ENCODE results near the gene ACTRT2. TPM values are rescaled to one million over a fixed set of nuclear protein-coding genes. Genes with fewer than 3 reads are reported as not detected.

Gene ACTRT2
- total RNA-seq, 3 donors from 2014 or later = not detected

- DNase-seq = no peak
- no peak for ATAC-seq
- H3K4me3 Mint-ChIP-seq = no peak overlapping the region
- H3K36me3 Mint-ChIP-seq (ENCODE audit: insufficient read depth) = no peaks in the 10 kb centered on the region
- peaks cover 18% of the 10 kb centered on the region for H3K27me3 Mint-ChIP-seq (ENCODE audit: low read depth)
- peaks cover 19% of the 10 kb centered on the region for H3K9me3 Mint-ChIP-seq
- no peaks in the 10 kb centered on the region for H3K4me1 Mint-ChIP-seq (ENCODE audit: low read depth)
Observed at GRCh38 chr1:3003941-3004270, 17.4 kb upstream of the ACTRT2 start.

- H3K36me3 Mint-ChIP-seq (ENCODE audit: insufficient read depth) = no peaks in the 10 kb centered on the region
- H3K27me3 Mint-ChIP-seq (ENCODE audit: low read depth) = peaks cover 18% of the 10 kb centered on the region
- H3K4me1 Mint-ChIP-seq (ENCODE audit: low read depth) = no peaks in the 10 kb centered on the region
- DNase-seq (no peak), ATAC-seq (no peak)
- no peak overlapping the region for H3K4me3 Mint-ChIP-seq
- peaks cover 19% of the 10 kb centered on the region for H3K9me3 Mint-ChIP-seq
Observed at GRCh38 chr1:3004285-3005205, 16.7 kb upstream of the ACTRT2 start.

GRCh38 chr1:3005771-3006170 is 15.5 kb upstream of the ACTRT2 start:
- no peak for DNase-seq
- Mint-ChIP-seq H3K4me1 (ENCODE audit: low read depth) (no peaks in the 10 kb centered on the region), H3K9me3 (peaks cover 19% of the 10 kb centered on the region), H3K36me3 (ENCODE audit: insufficient read depth) (no peaks in the 10 kb centered on the region), H3K27me3 (ENCODE audit: low read depth) (peaks cover 9% of the 10 kb centered on the region), H3K4me3 (no peak overlapping the region)
- ATAC-seq = no peak

- peaks cover 19% of the 10 kb centered on the region for H3K9me3 Mint-ChIP-seq
- DNase-seq (no peak), ATAC-seq (no peak)
- H3K4me1 Mint-ChIP-seq (ENCODE audit: low read depth) = no peaks in the 10 kb centered on the region
- peaks cover 18% of the 10 kb centered on the region for H3K27me3 Mint-ChIP-seq (ENCODE audit: low read depth)
- no peaks in the 10 kb centered on the region for H3K36me3 Mint-ChIP-seq (ENCODE audit: insufficient read depth)
- H3K4me3 Mint-ChIP-seq = no peak overlapping the region
Observed at GRCh38 chr1:3007298-3008147, 13.7 kb upstream of the ACTRT2 start.

- DNase-seq (no peak), ATAC-seq (no peak)
- peaks cover 27% of the 10 kb centered on the region for H3K27me3 Mint-ChIP-seq (ENCODE audit: low read depth)
- no peaks in the 10 kb centered on the region for H3K36me3 Mint-ChIP-seq (ENCODE audit: insufficient read depth)
- H3K4me3 Mint-ChIP-seq = no peak overlapping the region
- H3K4me1 Mint-ChIP-seq (ENCODE audit: low read depth) = no peaks in the 10 kb centered on the region
- peaks cover 19% of the 10 kb centered on the region for H3K9me3 Mint-ChIP-seq
Observed at GRCh38 chr1:3009021-3009420, 12.2 kb upstream of the ACTRT2 start.

- Mint-ChIP-seq H3K27me3 (ENCODE audit: low read depth) (peaks cover 27% of the 10 kb centered on the region), H3K9me3 (peaks cover 19% of the 10 kb centered on the region), H3K4me3 (no peak overlapping the region), H3K36me3 (ENCODE audit: insufficient read depth) (no peaks in the 10 kb centered on the region), H3K4me1 (ENCODE audit: low read depth) (no peaks in the 10 kb centered on the region)
- DNase-seq (no peak), ATAC-seq (no peak)
Observed at GRCh38 chr1:3009556-3009955, 11.7 kb upstream of the ACTRT2 start.

- H3K4me3 Mint-ChIP-seq = no peak overlapping the region
- DNase-seq (no peak), ATAC-seq (no peak)
- H3K36me3 Mint-ChIP-seq (ENCODE audit: insufficient read depth) = no peaks in the 10 kb centered on the region
- H3K27me3 Mint-ChIP-seq (ENCODE audit: low read depth) = peaks cover 23% of the 10 kb centered on the region
- no peaks in the 10 kb centered on the region for H3K4me1 Mint-ChIP-seq (ENCODE audit: low read depth)
- peaks cover 19% of the 10 kb centered on the region for H3K9me3 Mint-ChIP-seq
Observed at GRCh38 chr1:3011127-3011526, 10.1 kb upstream of the ACTRT2 start.

GRCh38 chr1:3011631-3012455 is 9.4 kb upstream of the ACTRT2 start:
- Mint-ChIP-seq H3K4me1 (ENCODE audit: low read depth) (no peaks in the 10 kb centered on the region), H3K36me3 (ENCODE audit: insufficient read depth) (no peaks in the 10 kb centered on the region), H3K9me3 (peaks cover 13% of the 10 kb centered on the region), H3K27me3 (ENCODE audit: low read depth) (peaks cover 21% of the 10 kb centered on the region), H3K4me3 (no peak overlapping the region)
- DNase-seq = no peak
- ATAC-seq = no peak

- H3K4me1 Mint-ChIP-seq (ENCODE audit: low read depth) = no peaks in the 10 kb centered on the region
- ATAC-seq (peak in 1 of 2 donors; percentile 65), DNase-seq (peak; percentile 54)
- H3K9me3 Mint-ChIP-seq = peaks cover 9% of the 10 kb centered on the region
- H3K27me3 Mint-ChIP-seq (ENCODE audit: low read depth) = peaks cover 19% of the 10 kb centered on the region
- H3K36me3 Mint-ChIP-seq (ENCODE audit: insufficient read depth) = no peaks in the 10 kb centered on the region
- no peak overlapping the region for H3K4me3 Mint-ChIP-seq
Observed at GRCh38 chr1:3012456-3013291, 8.6 kb upstream of the ACTRT2 start.

GRCh38 chr1:3013371-3014049 is 7.8 kb upstream of the ACTRT2 start:
- no peak overlapping the region for H3K4me3 Mint-ChIP-seq
- H3K4me1 Mint-ChIP-seq (ENCODE audit: low read depth) = no peaks in the 10 kb centered on the region
- peaks cover 19% of the 10 kb centered on the region for H3K27me3 Mint-ChIP-seq (ENCODE audit: low read depth)
- peaks cover 1% of the 10 kb centered on the region for H3K9me3 Mint-ChIP-seq
- DNase-seq = no peak
- ATAC-seq = no peak
- no peaks in the 10 kb centered on the region for H3K36me3 Mint-ChIP-seq (ENCODE audit: insufficient read depth)

GRCh38 chr1:3014050-3014440 is 7.2 kb upstream of the ACTRT2 start:
- Mint-ChIP-seq H3K27me3 (ENCODE audit: low read depth) (peaks cover 19% of the 10 kb centered on the region), H3K4me3 (no peak overlapping the region), H3K9me3 (no peaks in the 10 kb centered on the region), H3K4me1 (ENCODE audit: low read depth) (no peaks in the 10 kb centered on the region), H3K36me3 (ENCODE audit: insufficient read depth) (no peaks in the 10 kb centered on the region)
- ATAC-seq (no peak), DNase-seq (no peak)

- ATAC-seq = no peak
- DNase-seq = peak; percentile 1
- Mint-ChIP-seq H3K4me1 (ENCODE audit: low read depth) (no peaks in the 10 kb centered on the region), H3K9me3 (no peaks in the 10 kb centered on the region), H3K4me3 (no peak overlapping the region), H3K27me3 (ENCODE audit: low read depth) (peaks cover 19% of the 10 kb centered on the region), H3K36me3 (ENCODE audit: insufficient read depth) (no peaks in the 10 kb centered on the region)
Observed at GRCh38 chr1:3014443-3015268, 6.6 kb upstream of the ACTRT2 start.

Measured in activated T-cell treated with anti-CD3 and anti-CD28 coated beads, Interleukin-2, amount 50 U/mL, for 4 hours (primary cell).